K562 (cell line): ENCODE measurements around the gene HAGHL. TPM values are rescaled to one million over a fixed set of nuclear protein-coding genes. Genes with fewer than 3 reads are reported as not detected.
A peak's percentile ranks its signal among the peaks of the same experiment; 100 is the strongest.

Experiments
- CHCHD3 ChIP-seq: fragments of 250-450 bp; sonication (Bioruptor Pico); IDR thresholded peaks from 2 replicates; pipeline ENCODE4 v2.1.2; 2022; ENCODE audit warnings: mild to moderate bottlenecking
- CTBP1 ChIP-seq: fragments of 450-650 bp; IDR thresholded peaks from 2 replicates; pipeline ENCODE4 v1.6.1; 2016; ENCODE audit warnings: borderline replicate concordance
- FOXK2 ChIP-seq, 2 experiments: fragments of 450-650 bp; IDR thresholded peaks in 1 of 2; conservative IDR thresholded peaks in 1 of 2; 2 replicates each; pipeline ENCODE4 v1.6.1; 2016; ENCODE audit warnings: low read depth in 2 of 2, mild to moderate bottlenecking in 1 of 2
- NRF1 ChIP-seq, 2 experiments: fragments of 450-650 bp; IDR thresholded peaks in 1 of 2; conservative IDR thresholded peaks in 1 of 2; 2 replicates each; pipeline ENCODE4 v1.6.1; 2014; ENCODE audit warnings: mild to moderate bottlenecking in 2 of 2
- PHTF2 ChIP-seq: fragments of 250-450 bp; sonication (Bioruptor Pico); IDR thresholded peaks from 2 replicates; pipeline ENCODE4 v1.5.0; 2021; ENCODE audit warnings: mild to moderate bottlenecking
- PRMT5 ChIP-seq: sonication (generic); formaldehyde crosslinking; IDR thresholded peaks from 2 replicates; pipeline ENCODE4 v1.5.0; 2020; ENCODE audit warnings: missing genetic modification reagents
- SIN3B ChIP-seq: fragments of 450-650 bp; IDR thresholded peaks from 2 replicates; pipeline ENCODE4 v1.6.1; 2017; ENCODE audit warnings: low read depth, mild to moderate bottlenecking, moderate library complexity
- SMARCE1 ChIP-seq: fragments of 450-650 bp; IDR thresholded peaks from 2 replicates; pipeline ENCODE4 v1.7.1; 2016; ENCODE audit warnings: mild to moderate bottlenecking
- SOX6 ChIP-seq: fragments of 450-650 bp; IDR thresholded peaks from 2 replicates; pipeline ENCODE4 v1.6.1; 2014; ENCODE audit warnings: mild to moderate bottlenecking
- YBX1 ChIP-seq: fragments of 450-650 bp; IDR thresholded peaks from 2 replicates; pipeline ENCODE4 v1.7.1; 2016; ENCODE audit warnings: mild to moderate bottlenecking
- ZC3H8 ChIP-seq: fragments of 450-650 bp; IDR thresholded peaks from 2 replicates; pipeline ENCODE4 v1.6.1; 2017
- ZNF143 ChIP-seq: sonication (generic); formaldehyde crosslinking; IDR thresholded peaks from 2 replicates; pipeline ENCODE4 v1.9.0; 2022; ENCODE audit warnings: mild to moderate bottlenecking, missing genetic modification reagents
- ZNF146 ChIP-seq: IDR thresholded peaks from one replicate; pipeline ENCODE4 v1.6.1; 2018; ENCODE audit warnings: missing compliant biosample characterization; ENCODE audit not compliant: unreplicated experiment
- ZNF165 ChIP-seq: fragments of 250-450 bp; sonication (Bioruptor Pico); IDR thresholded peaks from 2 replicates; pipeline ENCODE4 v1.4.0; 2020; ENCODE audit warnings: borderline replicate concordance
- ZNF174 ChIP-seq: fragments of 250-450 bp; sonication (Bioruptor Pico); IDR thresholded peaks from 2 replicates; pipeline ENCODE4 v1.4.0; 2020; ENCODE audit warnings: mild to moderate bottlenecking
- ZNF717 ChIP-seq: fragments of 250-450 bp; sonication (Bioruptor Pico); IDR thresholded peaks from 2 replicates; pipeline ENCODE4 v1.5.0; 2021
- ZNF79 ChIP-seq: fragments of 250-450 bp; sonication (Bioruptor Pico); IDR thresholded peaks from 2 replicates; pipeline ENCODE4 v1.4.0; 2020; ENCODE audit warnings: low read depth, mild to moderate bottlenecking, moderate library complexity
- polyA plus RNA-seq, 8 experiments: library from polyadenylated mRNA; depleted of rRNA in 4 of 8; stranded (reverse) in 5 of 8; unstranded in 3 of 8; fragments of >200 nt; fragmentation: Nextera tagmentation in 2 of 8; fragmentation: Illumina TruSeq in 1 of 8; extraction: Ambion mirVana in 2 of 8; extraction: Trizol in 1 of 8; gene quantifications; 2 replicates each; pipeline versions ENCODE4 v1.2.1 to v1.2.3, GENCODE V29; 2011 to 2014; ENCODE audit warnings: inconsistent platforms in 1 of 8, missing spikeins in 1 of 8
- total RNA-seq, 7 experiments: library from RNA; depleted of rRNA in 6 of 7; stranded (reverse); fragments of >200 nt in 6 of 7; fragmentation: Illumina TruSeq in 2 of 7; extraction: Trizol in 2 of 7; gene quantifications; 2 replicates each; pipeline versions ENCODE4 v1.2.1 to v1.2.3, GENCODE V29; 2011 to 2021; ENCODE audit warnings: low replicate concordance in 1 of 7
- TF ChIP-seq, protein P1 (sequence below): fragments of 450-650 bp; IDR thresholded peaks from 2 replicates; pipeline ENCODE4 v1.6.1; 2014; ENCODE audit warnings: low read depth, mild to moderate bottlenecking, moderate library complexity, borderline replicate concordance
- TF ChIP-seq, protein P2 (sequence below): sonication (generic); formaldehyde crosslinking; IDR thresholded peaks from 2 replicates; pipeline ENCODE4 v1.9.0; 2022; ENCODE audit warnings: mild to moderate bottlenecking, missing genetic modification reagents
- TF ChIP-seq, protein P3 (sequence below), 2 experiments: fragments of 450-650 bp in 1 of 2; sonication (generic) in 1 of 2; formaldehyde crosslinking in 1 of 2; IDR thresholded peaks; 2 replicates each; pipeline versions ENCODE4 v1.7.1 to v1.9.0; 2016 to 2022; ENCODE audit warnings: inconsistent platforms in 1 of 2, mild to moderate bottlenecking in 1 of 2, missing genetic modification reagents in 1 of 2

HAGHL gene
- total and polyA plus RNA-seq, 9 of the 15 experiments (the other 6 are each of a cell fraction or from before 2014, with no cell fraction given) = 0.31 to 83.4 (median 20.7) TPM

DNA sequence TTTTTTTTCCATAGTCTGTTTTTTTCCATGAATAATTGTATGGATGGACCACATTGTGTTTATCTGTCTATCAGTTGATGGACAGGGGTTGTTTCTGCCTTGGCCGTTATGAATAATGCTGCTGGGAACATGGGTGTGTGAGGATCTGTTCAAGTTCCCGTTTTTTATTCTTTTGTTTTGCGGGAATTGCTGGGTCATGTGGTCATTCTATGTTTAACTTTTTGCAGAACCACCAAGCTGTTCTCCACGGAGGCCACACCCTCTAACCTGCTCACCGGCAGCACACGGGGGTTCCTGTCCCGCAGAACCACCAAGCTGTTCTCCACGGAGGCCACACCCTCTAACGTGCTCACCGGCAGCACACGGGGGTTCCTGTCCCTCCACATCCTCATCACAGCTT, 27.8 kb downstream of the HAGHL start (continued):
- TF ChIP-seq SOX6 = peak; percentile 76; the same call in 1 of the 2 replicates
- no peak for TF ChIP-seq ZNF79 (CRISPR knock-in tag)
- TF ChIP-seq ZNF146 (CRISPR knock-in tag) = no peak
- 0 out of 2 replicates have a peak, but pooled peaks have one; percentile 26 for TF ChIP-seq CTBP1
- TF ChIP-seq PRMT5 (CRISPR knock-in tag) = no peak
- no peak for TF ChIP-seq YBX1
- no peak for TF ChIP-seq PHTF2
- no peak for TF ChIP-seq ZNF143 (CRISPR knock-in tag)
- TF ChIP-seq, protein P1, sequence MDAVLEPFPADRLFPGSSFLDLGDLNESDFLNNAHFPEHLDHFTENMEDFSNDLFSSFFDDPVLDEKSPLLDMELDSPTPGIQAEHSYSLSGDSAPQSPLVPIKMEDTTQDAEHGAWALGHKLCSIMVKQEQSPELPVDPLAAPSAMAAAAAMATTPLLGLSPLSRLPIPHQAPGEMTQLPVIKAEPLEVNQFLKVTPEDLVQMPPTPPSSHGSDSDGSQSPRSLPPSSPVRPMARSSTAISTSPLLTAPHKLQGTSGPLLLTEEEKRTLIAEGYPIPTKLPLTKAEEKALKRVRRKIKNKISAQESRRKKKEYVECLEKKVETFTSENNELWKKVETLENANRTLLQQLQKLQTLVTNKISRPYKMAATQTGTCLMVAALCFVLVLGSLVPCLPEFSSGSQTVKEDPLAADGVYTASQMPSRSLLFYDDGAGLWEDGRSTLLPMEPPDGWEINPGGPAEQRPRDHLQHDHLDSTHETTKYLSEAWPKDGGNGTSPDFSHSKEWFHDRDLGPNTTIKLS = no peak
- TF ChIP-seq CHCHD3 (CRISPR knock-in tag) = no peak
- TF ChIP-seq, protein P2, sequence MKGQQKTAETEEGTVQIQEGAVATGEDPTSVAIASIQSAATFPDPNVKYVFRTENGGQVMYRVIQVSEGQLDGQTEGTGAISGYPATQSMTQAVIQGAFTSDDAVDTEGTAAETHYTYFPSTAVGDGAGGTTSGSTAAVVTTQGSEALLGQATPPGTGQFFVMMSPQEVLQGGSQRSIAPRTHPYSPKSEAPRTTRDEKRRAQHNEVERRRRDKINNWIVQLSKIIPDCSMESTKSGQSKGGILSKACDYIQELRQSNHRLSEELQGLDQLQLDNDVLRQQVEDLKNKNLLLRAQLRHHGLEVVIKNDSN = peak; percentile 49; the same call in 1 of the 2 replicates
- TF ChIP-seq ZNF717 (CRISPR knock-in tag) = no peak
- TF ChIP-seq FOXK2 (conservative IDR thresholded peaks at IDR 0.05 in 1 of 2, IDR thresholded peaks at IDR 0.05 in 1 of 2; ENCODE audit: low read depth in 2 of 2) = peak in 1 of 2 experiments; percentile 58; a peak in 1 of 4 replicates
- no peak for TF ChIP-seq ZNF174 (CRISPR knock-in tag)
- TF ChIP-seq SMARCE1 = 0 out of 2 replicates have a peak, but pooled peaks have one; percentile 17
- TF ChIP-seq, protein P3, sequence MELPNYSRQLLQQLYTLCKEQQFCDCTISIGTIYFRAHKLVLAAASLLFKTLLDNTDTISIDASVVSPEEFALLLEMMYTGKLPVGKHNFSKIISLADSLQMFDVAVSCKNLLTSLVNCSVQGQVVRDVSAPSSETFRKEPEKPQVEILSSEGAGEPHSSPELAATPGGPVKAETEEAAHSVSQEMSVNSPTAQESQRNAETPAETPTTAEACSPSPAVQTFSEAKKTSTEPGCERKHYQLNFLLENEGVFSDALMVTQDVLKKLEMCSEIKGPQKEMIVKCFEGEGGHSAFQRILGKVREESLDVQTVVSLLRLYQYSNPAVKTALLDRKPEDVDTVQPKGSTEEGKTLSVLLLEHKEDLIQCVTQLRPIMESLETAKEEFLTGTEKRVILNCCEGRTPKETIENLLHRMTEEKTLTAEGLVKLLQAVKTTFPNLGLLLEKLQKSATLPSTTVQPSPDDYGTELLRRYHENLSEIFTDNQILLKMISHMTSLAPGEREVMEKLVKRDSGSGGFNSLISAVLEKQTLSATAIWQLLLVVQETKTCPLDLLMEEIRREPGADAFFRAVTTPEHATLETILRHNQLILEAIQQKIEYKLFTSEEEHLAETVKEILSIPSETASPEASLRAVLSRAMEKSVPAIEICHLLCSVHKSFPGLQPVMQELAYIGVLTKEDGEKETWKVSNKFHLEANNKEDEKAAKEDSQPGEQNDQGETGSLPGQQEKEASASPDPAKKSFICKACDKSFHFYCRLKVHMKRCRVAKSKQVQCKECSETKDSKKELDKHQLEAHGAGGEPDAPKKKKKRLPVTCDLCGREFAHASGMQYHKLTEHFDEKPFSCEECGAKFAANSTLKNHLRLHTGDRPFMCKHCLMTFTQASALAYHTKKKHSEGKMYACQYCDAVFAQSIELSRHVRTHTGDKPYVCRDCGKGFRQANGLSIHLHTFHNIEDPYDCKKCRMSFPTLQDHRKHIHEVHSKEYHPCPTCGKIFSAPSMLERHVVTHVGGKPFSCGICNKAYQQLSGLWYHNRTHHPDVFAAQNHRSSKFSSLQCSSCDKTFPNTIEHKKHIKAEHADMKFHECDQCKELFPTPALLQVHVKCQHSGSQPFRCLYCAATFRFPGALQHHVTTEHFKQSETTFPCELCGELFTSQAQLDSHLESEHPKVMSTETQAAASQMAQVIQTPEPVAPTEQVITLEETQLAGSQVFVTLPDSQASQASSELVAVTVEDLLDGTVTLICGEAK (IDR thresholded peaks at IDR 0.05) = no peak
- TF ChIP-seq, protein P3 (CRISPR knock-in tag; IDR thresholded peaks at IDR 0.05) = no peak
- TF ChIP-seq ZNF165 = no peak
- TF ChIP-seq NRF1 (conservative IDR thresholded peaks at IDR 0.05 in 1 of 2, IDR thresholded peaks at IDR 0.05 in 1 of 2) = peak in 1 of 2 experiments; percentile 9; a peak in 1 of 4 replicates
- TF ChIP-seq SIN3B = no peak
- TF ChIP-seq ZC3H8 = no peak
